ENCODE results near the gene NRM. TPM values are rescaled to one million over a fixed set of nuclear protein-coding genes. Genes with fewer than 3 reads are reported as not detected.

The NRM gene
- total RNA-seq, 1 donor from 2014 or later: 17.8 TPM

DNA sequence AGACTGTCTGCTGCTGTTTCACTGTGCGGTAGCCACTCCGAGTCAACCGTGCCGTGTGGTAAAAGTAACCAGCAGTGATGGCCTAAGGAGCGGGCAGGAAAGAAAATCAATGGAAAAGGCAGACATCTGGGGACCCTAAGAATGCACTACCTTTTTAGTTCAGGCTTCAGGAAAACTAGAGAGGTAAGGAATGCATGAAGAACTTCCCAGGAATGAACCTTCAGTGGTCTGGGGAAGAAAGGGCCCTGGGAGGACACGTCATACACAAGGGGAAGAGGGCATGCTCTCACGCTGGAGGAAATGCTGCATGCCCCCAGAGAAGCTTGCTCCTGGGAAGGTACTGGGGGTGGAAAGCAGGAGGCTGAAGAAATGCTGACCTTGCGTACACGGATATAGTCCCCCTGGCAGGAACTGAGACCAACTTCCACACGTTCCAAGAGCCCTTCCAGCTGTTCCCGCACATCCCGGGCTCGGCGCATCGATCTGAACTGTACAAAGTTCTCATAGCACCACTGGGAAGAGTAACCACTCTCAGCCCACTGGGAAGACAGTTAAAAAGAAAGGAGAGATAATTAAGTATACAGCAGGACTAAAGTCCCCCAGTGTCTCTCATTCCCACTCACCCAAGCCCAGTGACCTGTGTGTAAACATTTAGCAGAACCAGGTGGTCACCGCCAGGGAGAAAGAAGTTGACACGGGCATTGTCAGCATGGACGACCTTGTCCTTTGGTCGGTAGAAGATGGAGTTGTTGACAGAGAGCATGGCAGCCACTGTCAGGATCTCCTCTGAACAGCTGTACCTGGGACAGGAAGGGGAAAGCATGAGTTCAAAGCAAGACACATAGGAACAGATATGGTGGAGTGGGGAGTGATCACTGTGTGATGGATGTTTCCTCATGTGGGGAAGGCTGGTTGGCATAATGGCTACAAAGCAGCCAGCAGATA is 35.7 kb downstream of the NRM start:
- ATAC-seq (ENCODE audit: low read depth) (no peak), DNase-seq (no peak)
- TF ChIP-seq, protein P1, sequence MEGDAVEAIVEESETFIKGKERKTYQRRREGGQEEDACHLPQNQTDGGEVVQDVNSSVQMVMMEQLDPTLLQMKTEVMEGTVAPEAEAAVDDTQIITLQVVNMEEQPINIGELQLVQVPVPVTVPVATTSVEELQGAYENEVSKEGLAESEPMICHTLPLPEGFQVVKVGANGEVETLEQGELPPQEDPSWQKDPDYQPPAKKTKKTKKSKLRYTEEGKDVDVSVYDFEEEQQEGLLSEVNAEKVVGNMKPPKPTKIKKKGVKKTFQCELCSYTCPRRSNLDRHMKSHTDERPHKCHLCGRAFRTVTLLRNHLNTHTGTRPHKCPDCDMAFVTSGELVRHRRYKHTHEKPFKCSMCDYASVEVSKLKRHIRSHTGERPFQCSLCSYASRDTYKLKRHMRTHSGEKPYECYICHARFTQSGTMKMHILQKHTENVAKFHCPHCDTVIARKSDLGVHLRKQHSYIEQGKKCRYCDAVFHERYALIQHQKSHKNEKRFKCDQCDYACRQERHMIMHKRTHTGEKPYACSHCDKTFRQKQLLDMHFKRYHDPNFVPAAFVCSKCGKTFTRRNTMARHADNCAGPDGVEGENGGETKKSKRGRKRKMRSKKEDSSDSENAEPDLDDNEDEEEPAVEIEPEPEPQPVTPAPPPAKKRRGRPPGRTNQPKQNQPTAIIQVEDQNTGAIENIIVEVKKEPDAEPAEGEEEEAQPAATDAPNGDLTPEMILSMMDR (IDR thresholded peaks at IDR 0.05): no peak
- Mint-ChIP-seq H3K4me3 (no peak overlapping the region), H3K4me1 (peaks cover 8% of the 10 kb centered on the region), H3K27ac (no peak overlapping the region), H3K9me3 (no peaks in the 10 kb centered on the region), H3K36me3 (ENCODE audit: low read depth) (peaks cover 81% of the 10 kb centered on the region), H3K27me3 (no peaks in the 10 kb centered on the region)
- intact Hi-C loops (cut with micrococcal nuclease): no loop called here
- ChIA-PET CTCF (no interaction called here), POLR2A (no interaction called here)

DNA sequence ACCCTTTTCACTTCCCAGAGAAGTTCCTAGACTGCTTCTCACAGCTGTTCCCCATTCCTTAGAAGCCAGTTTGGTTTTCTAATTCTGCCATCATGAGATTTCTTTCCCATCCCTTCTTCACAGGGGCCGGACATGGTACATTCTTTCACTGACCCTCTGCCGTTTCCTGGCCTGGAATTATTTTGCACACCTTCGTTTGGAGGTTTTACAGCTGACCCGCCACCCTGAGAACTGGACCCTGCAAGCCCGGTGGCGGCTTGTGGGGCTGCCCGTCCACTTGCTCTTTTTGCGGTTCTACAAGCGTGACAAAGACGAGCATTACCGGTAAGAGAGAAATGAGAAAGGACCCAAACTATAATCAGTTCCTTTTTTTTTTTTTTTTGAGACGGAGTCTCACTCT is 39.6 kb downstream of the NRM start:
- Mint-ChIP-seq H3K9me3 (no peaks in the 10 kb centered on the region), H3K27ac (peak overlapping the region; percentile 82), H3K27me3 (no peaks in the 10 kb centered on the region), H3K36me3 (ENCODE audit: low read depth) (peaks cover 56% of the 10 kb centered on the region), H3K4me1 (peaks cover 23% of the 10 kb centered on the region), H3K4me3 (peak overlapping the region; percentile 8)
- CTCF ChIA-PET: interaction anchor here (1.8 kb wide), 1 partner anchor 80 kb away, joined by 6 read pairs; no protein-coding TSS in a partner anchor
- ATAC-seq (ENCODE audit: low read depth) (no peak), DNase-seq (no peak)
- intact Hi-C loops (cut with micrococcal nuclease): no loop called here
- TF ChIP-seq, protein P1 (IDR thresholded peaks at IDR 0.05): no peak
- POLR2A ChIA-PET: interaction anchor here (0.6 to 4.1 kb wide), 7 partner anchors 31 to 709 kb away, joined by 3 to 24 read pairs (median 5); no protein-coding TSS in a partner anchor

DNA sequence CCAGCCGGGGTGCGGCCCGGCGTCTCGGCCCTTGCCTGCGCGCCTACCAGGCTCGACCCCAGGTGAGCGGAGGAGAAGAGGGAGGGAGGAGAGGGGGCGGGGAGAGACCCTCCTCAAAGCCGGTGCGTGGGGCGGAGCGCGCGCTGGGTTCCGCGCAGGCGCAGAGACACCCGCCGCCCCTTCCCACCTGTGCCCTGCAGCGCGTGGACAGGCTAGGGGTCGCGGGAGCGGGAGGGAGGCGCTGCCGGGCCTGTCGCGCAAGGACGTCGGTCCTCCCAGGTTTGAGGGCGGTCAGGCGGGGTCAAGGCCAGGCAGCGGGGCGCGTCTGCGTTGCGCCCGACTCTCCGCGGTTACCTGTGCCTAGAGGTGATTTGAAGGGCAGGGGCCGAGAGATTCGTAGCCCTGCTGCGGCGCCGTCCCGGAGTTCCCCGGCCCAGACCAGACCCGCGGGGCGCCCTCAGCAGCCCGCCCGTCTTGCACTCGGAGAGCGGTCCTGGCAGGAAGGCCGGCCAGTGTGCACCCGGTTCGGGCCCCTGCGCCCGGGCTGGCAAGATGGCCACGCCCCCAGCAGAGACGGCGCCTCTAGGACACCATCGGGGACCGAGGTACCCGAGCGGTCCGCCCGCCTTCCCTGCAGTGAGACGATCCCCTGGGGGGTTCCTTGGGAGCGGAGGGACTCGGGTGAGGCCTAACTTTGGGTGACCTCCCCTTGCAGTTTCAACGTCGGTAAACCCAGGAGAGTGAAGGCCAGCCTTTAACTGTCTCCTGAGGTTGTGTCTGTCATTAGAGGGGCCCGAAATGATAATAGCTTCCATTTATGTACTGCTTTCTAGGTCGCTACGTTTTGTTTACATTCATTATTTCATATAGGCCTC is 43.3 kb downstream of the NRM start:
- Mint-ChIP-seq H3K4me3 (peak overlapping the region; percentile 91), H3K4me1 (peaks cover 35% of the 10 kb centered on the region)

DNA sequence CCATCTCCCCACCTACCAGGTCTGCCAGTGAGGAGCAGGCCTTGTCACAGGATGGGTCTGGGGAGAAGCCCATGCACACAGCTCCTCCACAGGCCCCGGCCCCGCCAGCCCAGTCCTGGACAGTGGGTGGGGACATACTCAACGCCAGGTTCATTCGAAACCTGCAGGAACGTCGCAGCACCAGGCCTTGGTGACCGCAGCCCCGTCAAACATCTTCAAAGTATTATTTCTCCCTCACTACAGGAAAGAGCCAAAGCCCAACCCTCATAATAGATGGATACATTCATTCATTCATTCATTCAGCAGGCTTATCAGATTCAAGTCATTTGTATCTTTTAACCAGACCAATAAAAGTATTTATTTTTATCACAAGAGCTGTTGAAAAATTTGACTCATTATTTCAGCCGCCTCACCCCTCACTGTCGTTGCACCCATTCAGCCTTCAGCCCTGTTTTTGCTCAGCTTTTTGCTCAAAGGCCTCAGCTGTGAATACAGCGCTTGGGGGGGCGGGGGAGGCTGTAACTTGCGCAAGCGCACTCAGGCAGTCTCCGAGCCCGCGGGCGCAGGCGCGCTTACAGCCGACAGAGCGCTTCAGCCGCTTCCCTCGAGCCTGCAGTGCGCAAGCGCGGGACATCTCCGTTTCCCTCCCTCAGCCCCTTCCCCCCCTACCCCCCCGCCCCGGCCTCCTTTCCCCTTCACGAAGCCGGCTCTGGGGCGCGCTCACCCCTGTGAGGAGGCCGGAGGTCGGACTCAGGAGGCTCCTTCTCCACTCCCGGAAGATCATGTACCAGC is 44.1 kb downstream of the NRM start, which contains the start of gene C6orf136:
Gene C6orf136, plus strand, starts transcription at position 684 of the 792 bp plus-strand sequence. Its CDS starts 99 bp downstream, at position 783.
- ATAC-seq (ENCODE audit: low read depth) (peak; percentile 78), DNase-seq (peak; percentile 82)
- peak within 1 kb of the TSS; percentile 91 for H3K4me3 Mint-ChIP-seq
- H3K4me1 Mint-ChIP-seq: peaks cover 35% of the 10 kb centered on the region
- ChIA-PET POLR2A (interaction anchor here (0.6 to 1.7 kb wide), 7 partner anchors 9 to 309 kb away, joined by 3 to 10 read pairs (median 3); partner anchors contain the start of genes MRPS18B and PPP1R10), CTCF (interaction anchor here (0.7 to 2.3 kb wide), 3 partner anchors 33 to 84 kb away, joined by 3 to 5 read pairs (median 4); no protein-coding TSS in a partner anchor)
- H3K9me3 Mint-ChIP-seq: no peaks in the 10 kb centered on the region
- H3K27ac Mint-ChIP-seq: peak within 1 kb of the TSS; percentile 90
- H3K27me3 Mint-ChIP-seq: no peaks in the 10 kb centered on the region
- TF ChIP-seq, protein P1 (IDR thresholded peaks at IDR 0.05): no peak
- intact Hi-C loops (cut with micrococcal nuclease): loop anchor here (1.0 to 2.0 kb wide), 7 partner anchors 20 to 157 kb away; partner anchors contain the start of genes ABCF1, ATAT1, DHX16 and GNL1
- peaks cover 52% of the 10 kb centered on the region for H3K36me3 Mint-ChIP-seq (ENCODE audit: low read depth)

More for the DNA sequence above, 43.3 kb downstream of the NRM start:
- ATAC-seq (ENCODE audit: low read depth) (peak; percentile 68), DNase-seq (peak; percentile 72)
- ChIA-PET CTCF (interaction anchor here (0.7 to 2.3 kb wide), 4 partner anchors 32 to 164 kb away, joined by 3 to 5 read pairs (median 3); no protein-coding TSS in a partner anchor), POLR2A (interaction anchor here (0.5 to 1.7 kb wide), 8 partner anchors 21 to 235 kb away, joined by 3 to 21 read pairs (median 4); partner anchors contain the start of genes ATAT1, MRPS18B and PPP1R10)
- intact Hi-C loops (cut with micrococcal nuclease): loop anchor here (1.0 to 2.0 kb wide), 7 partner anchors 21 to 158 kb away; partner anchors contain the start of genes ABCF1, ATAT1, DHX16 and GNL1
- Mint-ChIP-seq H3K27ac (peak overlapping the region; percentile 90), H3K36me3 (ENCODE audit: low read depth) (peaks cover 57% of the 10 kb centered on the region), H3K27me3 (no peaks in the 10 kb centered on the region), H3K9me3 (no peaks in the 10 kb centered on the region)
- TF ChIP-seq, protein P1 (IDR thresholded peaks at IDR 0.05): no peak

All from activated B cell treated with CpG ODN at 0.5 μM for 24 hours (primary cell).